H1 (cell line): ENCODE measurements around the gene MBD3L2. TPM values are rescaled to one million over a fixed set of nuclear protein-coding genes. Genes with fewer than 3 reads are reported as not detected.

ENCODE experiments used
- BACH1 ChIP-seq: IDR thresholded peaks from 2 replicates; pipeline ENCODE4 v1.6.1; 2012; ENCODE audit warnings: low read length, improper control_type of control experiment
- CTBP2 ChIP-seq: IDR thresholded peaks from 2 replicates; pipeline ENCODE4 v1.7.0; 2011; ENCODE audit warnings: borderline replicate concordance, mild to moderate bottlenecking, moderate library complexity, mixed read lengths, low read length; ENCODE audit not compliant: insufficient read depth, insufficient read length
- EGR1 ChIP-seq: IDR thresholded peaks from 2 replicates; pipeline ENCODE4 v1.6.1; 2011; ENCODE audit warnings: low read depth, low read length, borderline replicate concordance
- EZH2 ChIP-seq: fragments of 200-600 bp; sonication (generic); IDR thresholded peaks from 2 replicates; pipeline ENCODE4 v1.7.1; 2012; ENCODE audit warnings: low read depth, mild to moderate bottlenecking, moderate library complexity, low read length, inconsistent platforms; ENCODE audit not compliant: severe bottlenecking
- GABPA ChIP-seq: IDR thresholded peaks from 2 replicates; pipeline ENCODE4 v1.6.1; 2011; ENCODE audit warnings: mild to moderate bottlenecking, low read length, moderate library complexity, borderline replicate concordance; ENCODE audit not compliant: insufficient read depth
- JUND ChIP-seq: IDR thresholded peaks from 2 replicates; pipeline ENCODE4 v1.6.1; 2011; ENCODE audit warnings: mild to moderate bottlenecking, improper control_type of control experiment, low read length
- KDM5A ChIP-seq: fragments of 200-600 bp; IDR thresholded peaks from 2 replicates; pipeline ENCODE4 v1.7.1; 2012; ENCODE audit warnings: mild to moderate bottlenecking, low read length, inconsistent platforms, mixed read lengths
- ZNF274 ChIP-seq: IDR thresholded peaks from 2 replicates; pipeline ENCODE4 v1.7.0; 2012; ENCODE audit warnings: low read length, borderline replicate concordance; ENCODE audit errors: extremely low read depth
- polyA plus RNA-seq, 7 experiments: library from polyadenylated mRNA; depleted of rRNA in 3 of 7; stranded (reverse) in 5 of 7; unstranded in 2 of 7; fragments of >200 nt in 5 of 7; fragments of 200-250 nt in 2 of 7; gene quantifications; 1 replicate in 5 of 7; 2 replicates in 1 of 7; 4 replicates in 1 of 7; pipeline versions ENCODE4 v1.2.1 to v1.2.3, GENCODE V29; 2011 to 2013; ENCODE audit warnings: missing spikeins in 2 of 7, mixed read lengths in 2 of 7
- total RNA-seq: library from RNA; stranded (reverse); fragmentation: NEBNext Ultra II Directional; extraction: Animal tissue kit (Norgen Biotek cat#: 25700); gene quantifications from 2 replicates; pipeline ENCODE4 v1.2.1, GENCODE V29; 2021
- TF ChIP-seq, protein P1 (sequence below): IDR thresholded peaks from 2 replicates; pipeline ENCODE4 v1.6.1; 2012; ENCODE audit warnings: inconsistent platforms

Gene MBD3L2
- total and polyA plus RNA-seq, 2 of the 8 experiments (the other 6 are each of a cell fraction or from before 2014, with no cell fraction given) = not detected

DNA sequence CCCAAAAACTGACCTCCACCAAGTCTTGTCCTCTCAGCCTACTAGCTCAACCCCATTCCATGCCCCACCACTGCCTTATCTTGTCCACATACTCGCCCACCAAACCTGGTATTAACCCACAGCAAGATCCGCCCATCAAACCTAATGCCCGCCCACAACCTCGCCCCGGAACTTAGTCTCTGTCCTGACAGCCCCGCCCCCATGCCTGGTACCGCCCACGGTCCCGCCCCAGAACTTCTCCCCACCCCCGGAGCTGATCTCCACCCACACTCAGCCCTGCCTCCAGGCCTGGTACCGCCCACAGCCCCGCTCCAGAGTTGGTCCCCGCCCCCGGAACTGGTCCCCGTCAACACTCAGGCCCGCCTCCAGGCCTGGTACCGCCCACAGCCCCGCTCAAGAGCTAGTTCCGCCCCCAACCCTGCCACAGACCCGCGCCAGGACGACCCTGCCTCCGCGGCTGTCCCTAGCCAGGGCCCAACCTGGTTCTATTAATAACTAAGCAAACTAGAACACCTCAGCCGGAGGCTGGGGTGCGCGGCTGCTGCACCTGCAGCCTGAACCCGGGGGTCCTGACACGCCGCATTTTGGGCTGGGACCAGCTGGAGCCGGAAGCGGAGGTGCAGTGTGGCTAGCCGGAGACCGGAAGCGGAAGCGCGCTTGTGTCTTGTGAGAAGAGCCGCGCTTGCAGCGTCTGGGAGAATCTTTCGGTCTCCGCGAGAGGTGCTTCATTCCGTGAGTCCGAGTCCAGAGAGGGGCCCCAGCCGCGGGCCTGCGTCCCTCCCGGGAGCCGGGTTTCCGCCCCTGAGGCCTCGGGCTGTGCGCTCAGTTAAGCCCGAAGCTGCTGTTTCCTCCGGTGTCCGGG is 20.2 kb downstream of the MBD3L2 start, which contains the start of gene ZNF557 (continued):
- TF ChIP-seq GABPA (peak; percentile 93), EZH2 (no peak), CTBP2 (no peak), ZNF274 (no peak), BACH1 (no peak), KDM5A (0 out of 2 replicates have a peak, but pooled peaks have one; percentile 51), EGR1 (peak; percentile 64; the same call in 1 of the 2 replicates), JUND (0 out of 2 replicates have a peak, but pooled peaks have one; percentile 4)
- TF ChIP-seq, protein P1, sequence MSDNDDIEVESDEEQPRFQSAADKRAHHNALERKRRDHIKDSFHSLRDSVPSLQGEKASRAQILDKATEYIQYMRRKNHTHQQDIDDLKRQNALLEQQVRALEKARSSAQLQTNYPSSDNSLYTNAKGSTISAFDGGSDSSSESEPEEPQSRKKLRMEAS = peak; percentile 46; the same call in 1 of the 2 replicates
